ENCODE data around the gene NIBAN1.

DNA sequence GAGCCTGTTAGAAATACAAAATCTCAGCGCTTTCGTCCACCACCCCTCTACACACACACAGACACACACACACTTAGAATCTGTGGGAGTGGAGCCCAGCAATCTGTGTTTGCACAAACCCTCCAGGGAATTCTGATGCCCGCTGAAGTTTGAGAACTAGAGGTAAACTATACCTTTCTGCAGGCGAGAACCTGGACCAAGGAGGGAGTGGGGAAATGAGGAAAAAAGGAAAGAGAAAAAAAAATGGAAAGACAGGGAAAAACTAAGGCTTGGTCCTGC, 468 bp upstream of the NIBAN1 start:
- TF ChIP-seq, protein P1, sequence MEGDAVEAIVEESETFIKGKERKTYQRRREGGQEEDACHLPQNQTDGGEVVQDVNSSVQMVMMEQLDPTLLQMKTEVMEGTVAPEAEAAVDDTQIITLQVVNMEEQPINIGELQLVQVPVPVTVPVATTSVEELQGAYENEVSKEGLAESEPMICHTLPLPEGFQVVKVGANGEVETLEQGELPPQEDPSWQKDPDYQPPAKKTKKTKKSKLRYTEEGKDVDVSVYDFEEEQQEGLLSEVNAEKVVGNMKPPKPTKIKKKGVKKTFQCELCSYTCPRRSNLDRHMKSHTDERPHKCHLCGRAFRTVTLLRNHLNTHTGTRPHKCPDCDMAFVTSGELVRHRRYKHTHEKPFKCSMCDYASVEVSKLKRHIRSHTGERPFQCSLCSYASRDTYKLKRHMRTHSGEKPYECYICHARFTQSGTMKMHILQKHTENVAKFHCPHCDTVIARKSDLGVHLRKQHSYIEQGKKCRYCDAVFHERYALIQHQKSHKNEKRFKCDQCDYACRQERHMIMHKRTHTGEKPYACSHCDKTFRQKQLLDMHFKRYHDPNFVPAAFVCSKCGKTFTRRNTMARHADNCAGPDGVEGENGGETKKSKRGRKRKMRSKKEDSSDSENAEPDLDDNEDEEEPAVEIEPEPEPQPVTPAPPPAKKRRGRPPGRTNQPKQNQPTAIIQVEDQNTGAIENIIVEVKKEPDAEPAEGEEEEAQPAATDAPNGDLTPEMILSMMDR (IDR thresholded peaks at IDR 0.05; ENCODE audit: low read depth, low read length): no peak
- no peak for TF ChIP-seq EZH2phosphoT487 (IDR thresholded peaks at IDR 0.05; ENCODE audit: low read depth)

Data from OCI-LY3 (cell line).